PC-9 (cell line): ENCODE results near the gene PPP2R2C. TPM values are rescaled to one million over a fixed set of nuclear protein-coding genes. Genes with fewer than 3 reads are reported as not detected.

Experiments used
- BruUV-seq: library from RNA; stranded (reverse); fragments of 400-500 nt; replicated peaks from 2 replicates; lab custom pipeline; 2021; lab: Mats Ljungman, UMichigan
- CTCF ChIA-PET: fragments of 300-600 bp; sonication (Branson Sonifier 250); formaldehyde crosslinking; loops from one replicate; lab custom pipeline; 2022; ENCODE audit warnings: antibody characterized with exemption; lab: Charles Lee
- POLR2A ChIA-PET: fragments of 300-600 bp; sonication (Branson Sonifier 250); formaldehyde crosslinking; loops from one replicate; lab custom pipeline; 2022; ENCODE audit warnings: antibody characterized with exemption; ENCODE audit not compliant: unreplicated experiment; lab: Charles Lee
- DNase-seq, 2 experiments: peaks; one replicate each; pipeline versions ENCODE4 v3.0.0 to v3.0.0-alpha.2; 2015 to 2022; ENCODE audit warnings: mixed read lengths in 1 of 2
- H2AFZ ChIP-seq: fragments of 200-600 bp; sonication (generic); 2 replicates; pipeline ENCODE4 v1.8.1; 2017; ENCODE audit warnings: antibody characterized with exemption
- H3F3A ChIP-seq: fragments of 200-600 bp; sonication (generic); 2 replicates; pipeline ENCODE4 v1.8.1; 2017; ENCODE audit warnings: antibody characterized with exemption, mild to moderate bottlenecking, low read depth; ENCODE audit not compliant: insufficient read depth
- H3K27ac ChIP-seq: fragments of 200-600 bp; sonication (generic); 2 replicates; pipeline ENCODE4 v1.6.1; 2016; ENCODE audit warnings: mixed run types
- H3K27me3 ChIP-seq: fragments of 200-600 bp; sonication (generic); 2 replicates; pipeline ENCODE4 v1.6.1; 2016; ENCODE audit warnings: low read depth, mixed run types; ENCODE audit not compliant: insufficient read depth
- H3K36me3 ChIP-seq: fragments of 200-600 bp; sonication (generic); 2 replicates; pipeline ENCODE4 v1.6.1; 2016; ENCODE audit warnings: low read depth, mixed run types
- H3K4me1 ChIP-seq: fragments of 200-600 bp; sonication (generic); replicated peaks from 2 replicates; pipeline ENCODE4 v1.6.1; 2016; ENCODE audit warnings: mixed run types; ENCODE audit not compliant: insufficient read depth
- H3K4me2 ChIP-seq: fragments of 200-600 bp; sonication (generic); 2 replicates; pipeline ENCODE4 v1.6.1; 2017; ENCODE audit warnings: mixed run types
- H3K4me3 ChIP-seq: fragments of 200-600 bp; sonication (generic); 2 replicates; pipeline ENCODE4 v1.6.1; 2016; ENCODE audit warnings: mixed run types
- H3K79me2 ChIP-seq: fragments of 200-600 bp; sonication (generic); 2 replicates; pipeline ENCODE4 v1.6.1; 2017; ENCODE audit warnings: low read depth, mixed run types
- H3K9me2 ChIP-seq: fragments of 200-600 bp; sonication (generic); 2 replicates; pipeline ENCODE4 v1.8.1; 2017; ENCODE audit warnings: mild to moderate bottlenecking; ENCODE audit not compliant: insufficient read depth
- H3K9me3 ChIP-seq: fragments of 200-600 bp; sonication (generic); 2 replicates; pipeline ENCODE4 v1.8.1; 2016; ENCODE audit warnings: low read depth; ENCODE audit not compliant: insufficient read depth
- H4K20me1 ChIP-seq: fragments of 200-600 bp; sonication (generic); 2 replicates; pipeline ENCODE4 v1.8.1; 2017; ENCODE audit not compliant: insufficient read depth
- CTCF ChIP-seq: fragments of 200-600 bp; sonication (generic); conservative IDR thresholded peaks from 2 replicates; pipeline ENCODE4 v1.6.1; 2017; ENCODE audit warnings: mixed run types, antibody characterized with exemption, mild to moderate bottlenecking, moderate library complexity
- EZH2 ChIP-seq: fragments of 200-600 bp; sonication (generic); IDR thresholded peaks from 2 replicates; pipeline ENCODE4 v1.8.0; 2017; ENCODE audit warnings: antibody characterized with exemption, low read depth
- intact Hi-C: fragments of 100-400 bp; cut with micrococcal nuclease; formaldehyde crosslinking; loops from one replicate; pipeline ENCODE4 v1.10.0; 2022; ENCODE audit not compliant: unreplicated experiment
- total RNA-seq: library from RNA; stranded (reverse); gene quantifications from 2 replicates; pipeline ENCODE4 v1.2.3, GENCODE V29; 2021

The PPP2R2C gene
- total RNA-seq, 1 experiment from 2014 or later = 40.9 TPM

- TF ChIP-seq CTCF (no peak), EZH2 (no peak)
- Histone ChIP-seq H3K4me1 (no peaks in the 10 kb centered on the region), H4K20me1 (no peaks in the 10 kb centered on the region), H3K9me2 (no peaks in the 10 kb centered on the region), H3K27ac (no peak overlapping the region), H3K79me2 (no peaks in the 10 kb centered on the region), H3F3A (no peaks in the 10 kb centered on the region), H3K9me3 (no peaks in the 10 kb centered on the region), H3K36me3 (no peaks in the 10 kb centered on the region), H3K4me2 (no peak overlapping the region), H3K27me3 (no peaks in the 10 kb centered on the region), H2AFZ (no peak overlapping the region), H3K4me3 (no peak overlapping the region)
- intact Hi-C loops = no loop called here
- ChIA-PET CTCF (no interaction called here), POLR2A (no interaction called here)
- DNase-seq = no peak
- no TSS peak for BruUV-seq
These were observed 103.8 kb downstream of the PPP2R2C start for GRCh38 chr4:6368601-6369000.

- Histone ChIP-seq H3K4me2 (no peak overlapping the region), H3K4me1 (no peaks in the 10 kb centered on the region), H3K4me3 (no peak overlapping the region), H3K27me3 (no peaks in the 10 kb centered on the region), H3F3A (no peaks in the 10 kb centered on the region), H3K36me3 (no peaks in the 10 kb centered on the region), H3K9me3 (no peaks in the 10 kb centered on the region), H2AFZ (no peak overlapping the region), H3K79me2 (no peaks in the 10 kb centered on the region), H4K20me1 (no peaks in the 10 kb centered on the region), H3K27ac (no peak overlapping the region), H3K9me2 (no peaks in the 10 kb centered on the region)
- ChIA-PET CTCF (no interaction called here), POLR2A (no interaction called here)
- no peak for DNase-seq
- intact Hi-C loops = no loop called here
- BruUV-seq = no TSS peak
- TF ChIP-seq EZH2 = no peak
- no peak for TF ChIP-seq CTCF
These were observed 104.3 kb downstream of the PPP2R2C start for GRCh38 chr4:6368096-6368495.

GRCh38 chr4:6367371-6367851 is 105.0 kb downstream of the PPP2R2C start:
- Histone ChIP-seq H4K20me1 (no peaks in the 10 kb centered on the region), H3F3A (no peaks in the 10 kb centered on the region), H3K4me1 (no peaks in the 10 kb centered on the region), H3K9me3 (no peaks in the 10 kb centered on the region), H3K27ac (no peak overlapping the region), H3K36me3 (no peaks in the 10 kb centered on the region), H3K79me2 (no peaks in the 10 kb centered on the region), H3K27me3 (no peaks in the 10 kb centered on the region), H3K4me3 (no peak overlapping the region), H3K4me2 (no peak overlapping the region), H2AFZ (no peak overlapping the region), H3K9me2 (no peaks in the 10 kb centered on the region)
- ChIA-PET CTCF (no interaction called here), POLR2A (no interaction called here)
- no TSS peak for BruUV-seq
- intact Hi-C loops = no loop called here
- TF ChIP-seq CTCF (no peak), EZH2 (no peak)
- no peak for DNase-seq
